Dermis lymphatic vessel endothelial cell (primary cell): ENCODE data around the gene ELOVL3. TPM values are rescaled to one million over a fixed set of nuclear protein-coding genes. Genes with fewer than 3 reads are reported as not detected.

Source experiments
- total RNA-seq: library from RNA; depleted of rRNA; stranded (reverse); fragments of >200 nt; gene quantifications from 2 replicates; pipeline ENCODE4 v1.2.1, GENCODE V29; 2014

The ELOVL3 gene, protein sequence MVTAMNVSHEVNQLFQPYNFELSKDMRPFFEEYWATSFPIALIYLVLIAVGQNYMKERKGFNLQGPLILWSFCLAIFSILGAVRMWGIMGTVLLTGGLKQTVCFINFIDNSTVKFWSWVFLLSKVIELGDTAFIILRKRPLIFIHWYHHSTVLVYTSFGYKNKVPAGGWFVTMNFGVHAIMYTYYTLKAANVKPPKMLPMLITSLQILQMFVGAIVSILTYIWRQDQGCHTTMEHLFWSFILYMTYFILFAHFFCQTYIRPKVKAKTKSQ
- not detected in 2 replicates for total RNA-seq

DNA sequence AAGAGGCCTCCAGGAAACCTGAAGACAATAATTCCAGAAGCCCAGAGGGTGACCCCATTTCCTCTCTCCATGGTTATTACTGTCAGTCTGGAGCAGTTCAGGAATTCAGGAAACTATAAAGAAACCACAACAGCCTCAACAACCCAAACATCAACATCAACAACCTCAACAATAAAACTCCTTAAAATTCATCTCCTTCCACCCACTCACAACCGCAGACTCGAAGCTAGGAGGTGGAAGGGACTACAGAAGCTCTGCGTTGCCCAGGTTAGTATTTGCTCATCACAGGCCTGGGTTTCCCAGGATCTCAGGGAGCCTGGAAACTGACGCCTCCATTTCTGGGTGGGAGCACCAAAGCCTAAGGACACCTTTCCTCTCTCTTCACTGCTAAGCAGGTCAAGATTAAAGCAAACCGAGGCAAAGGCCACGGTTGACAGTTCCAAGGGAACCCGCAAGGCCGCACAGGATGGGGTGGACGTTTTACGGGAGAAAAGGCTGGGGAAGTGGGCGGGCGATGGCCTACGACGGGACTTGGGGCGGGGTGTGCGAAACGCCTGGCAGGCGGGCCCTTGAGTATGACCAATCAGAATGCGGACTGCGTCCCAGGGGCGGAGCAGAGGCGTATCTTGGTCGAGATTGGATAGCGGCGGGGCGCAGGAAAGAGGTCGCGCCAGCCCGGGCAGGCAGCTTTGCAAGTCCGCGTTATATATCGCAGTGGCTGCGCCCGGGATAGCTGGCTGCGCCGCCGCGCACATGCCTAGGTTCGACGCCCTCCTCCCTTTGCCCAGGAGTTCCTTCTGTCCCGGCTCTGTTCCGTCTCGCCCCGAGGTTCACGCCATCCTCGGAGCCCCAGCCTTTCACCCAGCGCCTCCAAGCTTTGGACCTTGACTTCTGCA is at the start of gene ELOVL3:
ELOVL3 (plus strand) TSS at position 654 of the 896 bp plus-strand sequence. CDS start 250 bp downstream, outside the sequence.

DNA sequence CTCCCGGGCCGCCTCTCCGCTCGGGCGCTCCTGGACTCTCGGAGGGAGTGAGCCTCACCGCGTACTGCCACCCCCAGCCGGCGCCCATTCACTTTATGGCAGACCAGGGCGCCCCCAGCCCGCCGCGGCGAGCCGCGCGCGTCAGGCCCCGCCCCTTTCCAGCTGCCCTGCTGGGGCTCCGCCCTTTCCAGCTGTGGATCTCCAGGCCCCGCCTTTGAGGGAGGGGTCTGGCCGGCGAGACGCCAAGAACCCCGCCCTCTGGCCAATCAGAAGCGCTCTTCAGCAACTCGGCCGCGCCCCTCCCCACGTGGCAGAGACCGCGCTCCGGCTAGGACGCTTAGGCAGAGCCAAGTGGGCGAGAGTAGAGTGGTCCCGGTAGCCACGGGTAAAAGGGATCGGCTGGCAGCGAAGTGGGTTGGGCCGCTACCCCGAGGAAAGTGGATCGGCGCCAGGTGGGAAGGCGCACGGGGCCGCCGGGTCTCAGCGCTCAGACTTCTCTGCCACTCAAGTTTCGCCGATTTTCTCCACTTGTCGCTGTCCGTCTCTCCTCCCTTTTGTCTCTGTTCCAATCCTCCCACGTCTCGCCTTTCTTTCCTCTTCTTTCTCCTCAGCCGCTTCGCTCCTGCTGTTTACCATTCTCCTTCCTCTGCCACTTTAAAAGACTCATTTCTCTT is 15.5 kb downstream of the ELOVL3 start, which contains the start of gene PITX3:
PITX3 (minus strand) TSS at position 69 of the 674 bp plus-strand sequence. CDS start 9,432 bp downstream, outside the sequence.

DNA sequence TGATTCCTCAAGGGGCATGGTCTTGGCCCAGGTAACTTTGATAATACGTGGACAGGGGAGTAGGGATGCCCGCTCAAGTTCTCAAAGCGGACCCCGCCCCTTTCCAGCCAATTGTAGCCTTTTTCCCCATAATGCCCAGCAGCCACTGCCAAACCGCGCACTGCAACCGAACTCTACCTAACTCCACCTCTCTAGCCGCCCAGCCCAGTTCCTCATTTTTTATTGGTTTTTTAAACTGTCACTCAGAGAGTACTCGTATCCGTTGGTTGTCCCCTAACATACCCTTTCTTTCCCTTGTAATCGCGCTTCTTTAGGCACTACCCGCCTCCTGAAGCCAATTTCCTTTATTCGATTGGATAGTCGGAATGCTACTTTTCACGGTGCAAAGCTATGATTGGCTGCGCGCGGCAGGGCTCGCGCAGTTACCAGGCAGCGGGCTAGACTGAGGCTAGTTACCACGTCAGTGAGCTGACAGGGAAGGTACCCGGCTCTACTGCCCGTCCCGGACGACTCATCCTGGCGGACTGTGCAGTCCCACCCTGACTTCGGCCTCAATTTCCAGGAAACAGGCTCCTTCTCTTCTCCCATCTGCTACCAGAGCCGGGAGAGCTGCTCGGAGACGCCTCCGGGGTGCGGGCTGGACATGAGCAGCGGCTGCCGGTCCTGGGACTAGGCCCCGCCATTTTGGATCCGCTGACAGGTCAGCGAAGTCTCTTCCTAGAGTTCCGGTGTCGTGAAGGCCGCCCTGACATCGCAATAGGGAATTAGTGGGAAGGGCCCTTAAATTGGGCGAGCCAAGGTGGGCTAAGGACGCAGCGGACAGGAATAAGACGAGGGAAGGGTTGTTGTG is 19.2 kb downstream of the ELOVL3 start, which contains the start of gene GBF1:
GBF1 (plus strand) TSS at position 451 of the 850 bp plus-strand sequence. CDS start 13,407 bp downstream, outside the sequence.

Other genes with a start within 250 kb of the ELOVL3 start
- 6.2 and 6.4 TPM in 2 replicates for gene ARMH3, start 170.1 kb upstream of the ELOVL3 start, total RNA-seq
- gene HPS6, start 160.9 kb upstream of the ELOVL3 start, total RNA-seq = 29.1 and 30.6 TPM in 2 replicates
- gene LDB1, start 105.9 kb upstream of the ELOVL3 start, total RNA-seq = 42.6 and 43.0 TPM in 2 replicates
- gene PPRC1, start 93.3 kb upstream of the ELOVL3 start, total RNA-seq = 5.5 and 9.3 TPM in 2 replicates
- gene NOLC1, start 73.9 kb upstream of the ELOVL3 start, total RNA-seq = 13.2 and 26.0 TPM in 2 replicates
- gene PITX3, start 15.2 kb downstream of the ELOVL3 start, total RNA-seq = not detected in 2 replicates
- gene GBF1, start 19.2 kb downstream of the ELOVL3 start, total RNA-seq = 11.1 and 11.9 TPM in 2 replicates
- 13.6 and 14.3 TPM in 2 replicates for gene NFKB2, start 169.4 kb downstream of the ELOVL3 start, total RNA-seq
- gene PSD, start 192.5 kb downstream of the ELOVL3 start, total RNA-seq = 0.11 and 0.26 TPM in 2 replicates
- gene FBXL15, start 194.5 kb downstream of the ELOVL3 start, total RNA-seq = 5.6 and 5.7 TPM in 2 replicates
- 30.8 and 34.1 TPM in 2 replicates for gene CUEDC2, start 206.3 kb downstream of the ELOVL3 start, total RNA-seq
- not detected in 2 replicates for gene C10orf95, start 225.2 kb downstream of the ELOVL3 start, total RNA-seq